ENCODE results near the gene TAF12.
A peak's percentile ranks its signal among the peaks of the same experiment; 100 is the strongest.
"Not testable (repeated sequence)": the region's sequence is repeated elsewhere in the genome, so short reads cannot be mapped to it uniquely, and the experiment has no call there.

TAF12 gene

DNA sequence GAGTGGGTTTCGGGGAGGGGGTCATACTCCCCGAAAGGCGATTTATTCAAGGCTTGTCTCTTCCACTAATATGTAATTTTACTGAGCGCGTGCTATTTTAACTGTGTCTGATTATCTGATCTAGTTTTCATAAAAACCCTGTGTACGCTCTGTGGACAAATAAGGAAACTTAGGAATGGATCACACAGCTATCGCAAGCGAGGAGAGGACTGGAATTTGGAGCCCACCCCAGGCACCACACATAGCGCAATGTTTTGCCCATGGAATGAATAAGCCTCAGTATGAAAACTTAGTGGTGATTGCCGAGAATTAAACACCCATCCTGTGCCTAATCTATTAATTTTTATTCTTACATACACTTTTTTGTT lies 60.6 kb downstream of the TAF12 start:
- in situ Hi-C loops (cut with MboI; ENCODE audit: low sequenced_read_pairs) = no loop called here
- no peaks in the 10 kb centered on the region for H3K27me3 ChIP-seq (ENCODE audit: low read depth)
- peaks cover 44% of the 10 kb centered on the region for H3K36me3 ChIP-seq (replicated peaks)
- H3K4me3 ChIP-seq = peak overlapping the region; percentile 100
- H3K9me3 ChIP-seq = no peaks in the 10 kb centered on the region
- H3K4me1 ChIP-seq = peaks cover 11% of the 10 kb centered on the region
- DNase-seq (ENCODE audit: low spot score in 2 of 2) = peak; percentile 46 to 54

DNA sequence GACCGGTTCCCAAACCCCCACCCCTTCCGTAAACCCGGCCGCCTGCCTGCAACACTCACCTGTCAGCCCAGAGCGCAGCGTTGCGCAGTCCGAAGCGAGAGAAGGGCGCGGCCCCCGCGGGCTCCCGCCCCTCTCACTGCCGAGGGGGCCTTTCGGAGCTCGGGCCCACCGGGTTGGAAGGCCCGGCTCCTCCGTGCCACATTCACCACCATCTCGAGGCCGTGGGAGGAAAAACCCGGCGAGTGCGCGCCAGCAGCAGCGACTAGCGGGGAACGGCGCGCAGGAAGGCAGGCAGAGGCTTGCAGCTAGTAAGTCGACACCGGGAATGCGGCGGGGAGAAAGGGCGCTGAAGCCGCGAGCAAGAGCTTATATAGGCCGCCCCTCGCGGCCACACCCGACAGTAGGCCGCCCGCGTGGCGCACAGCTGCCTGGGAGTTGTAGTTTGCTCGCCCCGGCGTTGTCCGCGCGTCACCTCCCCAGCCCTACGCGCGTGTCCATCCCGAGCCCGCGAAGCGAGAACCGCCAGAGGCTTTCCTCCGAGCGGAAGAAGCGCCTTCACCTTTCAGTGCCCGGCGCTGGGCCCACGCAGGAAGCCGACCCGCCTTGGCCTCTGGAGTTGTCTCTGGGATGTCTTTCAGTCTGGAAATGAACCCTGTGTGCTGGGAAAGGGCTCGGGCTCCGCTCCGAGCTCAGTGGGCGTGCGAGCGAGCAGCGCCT lies 61.2 kb downstream of the TAF12 start:
- Histone ChIP-seq H3K9me3 (no peaks in the 10 kb centered on the region), H3K4me1 (peaks cover 11% of the 10 kb centered on the region), H3K36me3 (replicated peaks) (peaks cover 49% of the 10 kb centered on the region), H3K4me3 (peak overlapping the region; percentile 100), H3K27me3 (ENCODE audit: low read depth) (no peaks in the 10 kb centered on the region)
- DNase-seq (ENCODE audit: low spot score in 2 of 2) = peak; percentile 88 to 95
- in situ Hi-C loops (cut with MboI; ENCODE audit: low sequenced_read_pairs) = no loop called here

DNA sequence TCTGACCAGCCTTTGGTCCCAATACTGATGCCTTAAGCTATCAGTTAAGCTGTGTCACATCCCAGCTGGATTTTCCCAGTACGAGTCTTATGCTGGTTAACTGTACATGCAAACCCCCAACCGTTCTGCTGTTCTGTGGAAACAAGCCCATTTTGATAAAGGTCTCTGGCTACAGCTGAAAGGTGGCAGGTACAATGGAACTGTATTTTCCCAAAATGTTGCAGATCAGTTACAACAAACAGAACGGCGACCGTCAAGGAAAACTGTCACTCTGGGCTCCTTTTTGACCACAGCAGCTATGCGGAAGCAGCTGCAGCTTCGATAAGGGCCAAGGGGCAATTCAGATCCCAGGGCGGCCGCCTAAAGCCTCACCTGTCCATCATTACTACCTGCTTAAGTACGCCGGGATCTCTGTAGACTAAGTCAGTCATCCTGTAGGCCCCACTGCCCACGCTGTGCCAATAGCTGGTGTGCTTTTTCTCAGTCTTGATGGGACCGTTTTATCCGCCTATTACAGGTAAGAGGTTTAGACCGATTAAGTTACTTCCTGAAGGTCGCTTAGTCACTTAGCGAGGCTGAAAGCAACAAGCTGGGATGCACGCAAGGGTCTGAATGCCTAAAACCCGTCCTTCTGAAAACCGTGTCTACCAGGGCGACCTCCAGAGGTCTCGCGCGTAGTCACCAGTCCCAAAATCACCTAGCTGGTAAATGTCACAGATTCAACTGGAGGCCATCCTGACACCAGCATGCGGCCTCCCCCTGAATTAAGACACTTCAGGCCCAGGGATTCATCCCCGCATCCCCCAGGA lies 61.9 kb downstream of the TAF12 start:
- peak overlapping the region; percentile 100 for H3K4me3 ChIP-seq
- H3K36me3 ChIP-seq (replicated peaks) = peaks cover 53% of the 10 kb centered on the region
- H3K4me1 ChIP-seq = peaks cover 11% of the 10 kb centered on the region
- peak; percentile 26 to 60 for DNase-seq (ENCODE audit: low spot score in 2 of 2)
- in situ Hi-C loops (cut with MboI; ENCODE audit: low sequenced_read_pairs) = no loop called here
- H3K27me3 ChIP-seq (ENCODE audit: low read depth) = no peaks in the 10 kb centered on the region
- no peaks in the 10 kb centered on the region for H3K9me3 ChIP-seq

DNA sequence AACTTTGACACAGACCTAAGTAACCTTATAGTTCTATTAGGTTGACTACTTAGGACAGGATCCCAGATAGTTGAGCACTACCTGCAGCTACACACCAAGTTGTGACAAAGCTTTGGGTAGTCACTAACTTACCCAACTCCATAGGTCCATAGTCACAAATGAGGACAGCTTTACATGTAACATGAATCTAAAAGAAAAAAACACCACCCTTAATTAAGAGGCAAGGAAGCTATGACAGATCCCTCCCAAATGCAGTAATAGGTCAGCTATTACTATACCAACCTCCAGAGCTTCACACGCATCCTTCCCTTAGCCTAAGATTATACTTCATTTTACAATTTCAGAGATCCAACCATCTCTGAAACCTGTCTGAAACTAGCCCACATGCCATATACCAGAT lies 63.5 kb downstream of the TAF12 start:
- peak overlapping the region; percentile 100 for H3K4me3 ChIP-seq
- H3K36me3 ChIP-seq (replicated peaks) = peaks cover 58% of the 10 kb centered on the region
- no peak for DNase-seq (ENCODE audit: low spot score in 2 of 2)
- H3K4me1 ChIP-seq = peaks cover 20% of the 10 kb centered on the region
- H3K9me3 ChIP-seq = no peaks in the 10 kb centered on the region
- in situ Hi-C loops (cut with MboI; ENCODE audit: low sequenced_read_pairs) = no loop called here
- no peaks in the 10 kb centered on the region for H3K27me3 ChIP-seq (ENCODE audit: low read depth)

GRCh38 chr1:28578696-28579218 lies 64.1 kb downstream of the TAF12 start:
- peaks cover 61% of the 10 kb centered on the region for H3K36me3 ChIP-seq (replicated peaks)
- H3K9me3 ChIP-seq = no peaks in the 10 kb centered on the region
- H3K4me3 ChIP-seq = no peak overlapping the region
- H3K4me1 ChIP-seq = peaks cover 20% of the 10 kb centered on the region
- DNase-seq (ENCODE audit: low spot score in 2 of 2) = no peak
- in situ Hi-C loops (cut with MboI; ENCODE audit: low sequenced_read_pairs) = no loop called here
- no peaks in the 10 kb centered on the region for H3K27me3 ChIP-seq (ENCODE audit: low read depth)

DNA sequence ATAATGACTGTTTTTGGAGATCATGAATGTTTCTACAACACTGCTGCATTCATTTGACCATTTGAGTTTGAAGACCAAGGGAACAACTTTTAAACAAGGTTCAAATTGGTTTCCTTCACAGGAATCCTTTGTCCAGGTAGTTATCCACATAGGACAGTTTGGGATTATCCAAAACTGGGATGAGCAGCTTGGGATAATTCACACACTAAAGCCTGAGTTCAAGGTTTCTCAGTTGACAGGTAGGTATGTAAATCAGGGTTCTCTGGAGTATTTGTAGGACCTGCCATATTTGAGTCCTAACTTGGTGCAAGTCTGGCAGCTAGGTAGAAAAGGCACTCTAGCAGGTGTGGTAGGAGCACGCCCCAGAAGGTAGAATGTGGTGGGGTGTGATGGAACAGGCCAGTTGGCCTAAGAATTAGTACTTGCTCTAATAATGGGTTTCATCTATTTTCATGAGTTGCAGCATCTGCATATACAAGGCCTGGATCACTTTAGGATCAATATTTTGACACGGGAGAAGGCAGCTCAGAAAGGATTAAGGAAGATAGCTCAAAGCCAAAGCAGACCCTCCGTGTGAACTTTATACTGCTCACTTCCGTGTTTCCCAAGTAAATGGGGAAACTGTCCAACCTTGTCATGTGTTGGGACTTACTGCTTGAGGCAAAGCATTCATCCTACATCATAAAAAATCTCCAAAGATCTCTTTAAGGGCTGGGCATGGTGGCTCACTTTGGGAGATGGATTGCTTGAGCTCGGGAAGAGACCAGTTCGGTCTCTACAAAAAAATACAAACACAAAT lies 64.9 kb downstream of the TAF12 start:
- no peak overlapping the region for H3K4me3 ChIP-seq
- in situ Hi-C loops (cut with MboI; ENCODE audit: low sequenced_read_pairs) = no loop called here
- H3K4me1 ChIP-seq = peaks cover 18% of the 10 kb centered on the region
- no peaks in the 10 kb centered on the region for H3K9me3 ChIP-seq
- peak in 1 of 2 experiments; percentile 28 for DNase-seq (ENCODE audit: low spot score in 2 of 2)
- H3K27me3 ChIP-seq (ENCODE audit: low read depth) = no peaks in the 10 kb centered on the region
- H3K36me3 ChIP-seq (replicated peaks) = peaks cover 68% of the 10 kb centered on the region

- no peak overlapping the region for H3K4me3 ChIP-seq
- peaks cover 70% of the 10 kb centered on the region for H3K36me3 ChIP-seq (replicated peaks)
- peaks cover 17% of the 10 kb centered on the region for H3K4me1 ChIP-seq
- H3K9me3 ChIP-seq = no peaks in the 10 kb centered on the region
- in situ Hi-C loops (cut with MboI; ENCODE audit: low sequenced_read_pairs) = no loop called here
- no peaks in the 10 kb centered on the region for H3K27me3 ChIP-seq (ENCODE audit: low read depth)
- peak in 1 of 2 experiments; percentile 42 for DNase-seq (ENCODE audit: low spot score in 2 of 2)
Observed at GRCh38 chr1:28577052-28577678, 65.7 kb downstream of the TAF12 start.

GRCh38 chr1:28573564-28573963 lies 69.3 kb downstream of the TAF12 start:
- H3K4me3 ChIP-seq = no peak overlapping the region
- H3K36me3 ChIP-seq (replicated peaks) = peaks cover 56% of the 10 kb centered on the region
- H3K27me3 ChIP-seq (ENCODE audit: low read depth) = no peaks in the 10 kb centered on the region
- in situ Hi-C loops (cut with MboI; ENCODE audit: low sequenced_read_pairs) = no loop called here
- H3K4me1 ChIP-seq = peaks cover 11% of the 10 kb centered on the region
- DNase-seq (ENCODE audit: low spot score in 2 of 2) = no peak
- no peaks in the 10 kb centered on the region for H3K9me3 ChIP-seq

DNA sequence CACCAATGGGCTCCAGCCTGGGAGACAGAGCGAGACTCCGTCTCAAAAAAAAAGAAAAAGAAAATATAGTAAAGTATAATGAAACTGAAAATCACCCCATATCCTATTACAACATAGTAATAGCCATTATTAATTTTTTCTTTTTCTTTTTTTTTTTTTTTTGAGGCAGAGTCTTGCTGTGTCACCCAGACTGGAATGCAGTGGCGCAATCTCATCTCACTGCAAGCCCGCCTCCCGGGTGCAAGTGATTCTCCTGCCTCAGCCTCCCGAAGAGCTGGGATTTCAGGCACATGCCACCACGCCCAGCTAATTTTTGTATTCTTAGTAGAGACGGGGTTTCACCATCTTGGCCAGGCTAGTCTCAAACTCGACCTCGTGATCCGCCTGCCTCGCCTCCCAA lies 70.0 kb downstream of the TAF12 start:
- H3K4me3 ChIP-seq; in situ Hi-C loops (cut with MboI; ENCODE audit: low sequenced_read_pairs); H3K27me3 ChIP-seq (ENCODE audit: low read depth); H3K9me3 ChIP-seq; DNase-seq (ENCODE audit: low spot score in 2 of 2): not testable (repeated sequence)
- Histone ChIP-seq H3K4me1 (peaks cover 11% of the 10 kb centered on the region), H3K36me3 (replicated peaks) (peaks cover 56% of the 10 kb centered on the region)

DNA sequence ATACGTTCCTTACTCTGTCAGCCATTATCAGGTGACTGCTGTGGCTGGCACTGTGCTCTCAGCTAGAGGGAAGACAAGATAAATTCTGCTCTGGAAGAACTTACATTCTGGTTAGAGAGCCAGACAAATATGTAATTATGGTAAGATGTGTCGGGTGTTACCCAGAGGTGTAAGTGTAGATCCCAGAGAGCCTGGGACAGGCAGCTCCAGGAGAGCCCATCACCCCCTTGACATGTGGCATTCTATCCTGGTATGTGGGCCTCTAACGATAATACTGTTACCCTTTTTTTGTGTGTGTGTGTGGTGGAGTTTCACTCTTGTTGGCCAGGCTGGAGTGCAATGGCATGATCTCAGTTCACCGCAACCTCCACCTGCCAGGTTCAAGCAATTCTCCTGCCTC lies 71.0 kb downstream of the TAF12 start:
- peaks cover 11% of the 10 kb centered on the region for H3K4me1 ChIP-seq
- no peaks in the 10 kb centered on the region for H3K27me3 ChIP-seq (ENCODE audit: low read depth)
- H3K36me3 ChIP-seq (replicated peaks) = peaks cover 56% of the 10 kb centered on the region
- in situ Hi-C loops (cut with MboI; ENCODE audit: low sequenced_read_pairs) = no loop called here
- no peak for DNase-seq (ENCODE audit: low spot score in 2 of 2)
- no peak overlapping the region for H3K4me3 ChIP-seq
- no peaks in the 10 kb centered on the region for H3K9me3 ChIP-seq

DNA sequence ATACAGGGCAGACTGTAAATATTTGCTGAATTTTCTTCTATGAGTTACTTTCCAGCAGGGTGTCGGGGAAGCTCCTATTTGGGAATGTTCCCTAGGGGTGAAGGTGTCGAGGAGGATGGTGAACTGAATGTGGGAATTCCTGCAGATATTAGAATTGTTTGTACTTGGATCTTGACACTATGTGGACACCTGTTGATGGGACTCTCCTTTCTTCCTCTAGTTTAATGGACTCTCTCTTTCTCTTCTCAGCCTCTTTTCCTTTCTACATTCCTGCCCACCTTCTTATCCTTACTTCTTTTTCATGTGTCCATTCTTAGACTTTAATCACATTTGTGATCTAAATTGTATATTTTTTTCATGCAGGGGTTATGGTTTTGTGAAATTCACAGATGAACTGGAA lies 75.9 kb downstream of the TAF12 start:
- Histone ChIP-seq H3K4me3 (no peak overlapping the region), H3K27me3 (ENCODE audit: low read depth) (no peaks in the 10 kb centered on the region), H3K36me3 (replicated peaks) (peaks cover 64% of the 10 kb centered on the region), H3K4me1 (no peaks in the 10 kb centered on the region), H3K9me3 (no peaks in the 10 kb centered on the region)
- no peak for DNase-seq (ENCODE audit: low spot score in 2 of 2)
- in situ Hi-C loops (cut with MboI; ENCODE audit: low sequenced_read_pairs) = no loop called here

GRCh38 chr1:28565726-28566125 lies 77.1 kb downstream of the TAF12 start:
- Histone ChIP-seq H3K4me1 (no peaks in the 10 kb centered on the region), H3K27me3 (ENCODE audit: low read depth) (no peaks in the 10 kb centered on the region), H3K4me3 (no peak overlapping the region), H3K9me3 (no peaks in the 10 kb centered on the region), H3K36me3 (replicated peaks) (peaks cover 68% of the 10 kb centered on the region)
- no peak for DNase-seq (ENCODE audit: low spot score in 2 of 2)
- in situ Hi-C loops (cut with MboI; ENCODE audit: low sequenced_read_pairs) = no loop called here

DNA sequence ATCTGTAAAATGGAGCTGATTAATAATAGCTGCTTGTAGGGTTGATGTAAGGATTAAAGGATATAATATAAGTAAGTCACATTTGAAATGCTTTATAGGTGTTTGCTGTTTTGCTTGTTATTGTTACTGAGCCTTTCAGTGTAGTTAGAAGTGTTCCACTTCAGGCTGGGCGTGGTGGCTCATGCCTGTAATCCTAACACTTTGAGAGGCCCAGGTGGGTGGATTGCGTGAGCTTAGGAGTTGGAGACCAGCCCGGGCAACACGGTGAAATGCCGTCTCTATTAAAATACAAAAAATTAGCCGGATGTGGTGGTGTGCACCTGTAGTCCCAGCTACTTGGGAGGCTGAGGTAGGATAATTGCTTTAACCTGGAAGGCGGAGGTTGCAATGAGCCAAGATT lies 77.8 kb downstream of the TAF12 start:
- Histone ChIP-seq H3K36me3 (replicated peaks) (peaks cover 75% of the 10 kb centered on the region), H3K4me3 (no peak overlapping the region), H3K4me1 (no peaks in the 10 kb centered on the region), H3K9me3 (no peaks in the 10 kb centered on the region), H3K27me3 (ENCODE audit: low read depth) (no peaks in the 10 kb centered on the region)
- in situ Hi-C loops (cut with MboI; ENCODE audit: low sequenced_read_pairs) = no loop called here
- DNase-seq (ENCODE audit: low spot score in 2 of 2) = no peak
